LNCAP (cell line): Measurements from ENCODE around the gene SMURF2.

Experiments
- CTCF ChIP-seq: fragments of 450-650 bp; IDR thresholded peaks from 2 replicates; pipeline ENCODE4 v1.5.1; 2017; ENCODE audit warnings: mild to moderate bottlenecking

SMURF2 gene

GRCh38 chr17:64661976-64662773 lies at the start of gene SMURF2:
TSS of gene SMURF2 (minus strand) at chr17:64662307. CDS start at chr17:64661880, 427 bp downstream.
- TF ChIP-seq CTCF, result no peak

GRCh38 chr17:64709481-64709880 lies 47.4 kb upstream of the SMURF2 start:
- no peak for TF ChIP-seq CTCF

GRCh38 chr17:64707050-64707591 lies 45.0 kb upstream of the SMURF2 start:
- no peak for TF ChIP-seq CTCF

- no peak for TF ChIP-seq CTCF
Observed at GRCh38 chr17:64706224-64707049, 44.3 kb upstream of the SMURF2 start.

GRCh38 chr17:64702815-64703214 lies 40.7 kb upstream of the SMURF2 start:
- TF ChIP-seq CTCF, result no peak

GRCh38 chr17:64698725-64699124 lies 36.6 kb upstream of the SMURF2 start:
- no peak for TF ChIP-seq CTCF

GRCh38 chr17:64694207-64694606 lies 32.1 kb upstream of the SMURF2 start:
- no peak for TF ChIP-seq CTCF
